Small intestine (tissue), 7 donors: ENCODE results near the gene MRPL51. TPM values are rescaled to one million over a fixed set of nuclear protein-coding genes. Genes with fewer than 3 reads are reported as not detected.
"Not testable (repeated sequence)": the region's sequence is repeated elsewhere in the genome, so short reads cannot be mapped to it uniquely, and the experiment has no call there.

ENCODE experiments used
- DNase-seq, 2 donors: peaks; one replicate each; pipeline versions ENCODE4 v3.0.0 to v3.0.0-alpha.2; 2013
- FAIRE-seq: peaks from 2 replicates; lab custom pipeline; 2012; peaks lifted over from hg19 to GRCh38; lab: Jason Lieb, UNC
- H3K27ac ChIP-seq, 3 donors: one replicate each; pipeline ENCODE4 v1.5.1; 2013; ENCODE audit warnings: low read length in 2 of 3, mild to moderate bottlenecking in 2 of 3, control low read depth in 1 of 3, inconsistent platforms in 1 of 3, low read depth in 1 of 3, moderate library complexity in 1 of 3
- H3K27me3 ChIP-seq, 3 donors: one replicate each; pipeline ENCODE4 v1.6.1; 2013; ENCODE audit warnings: low read length in 3 of 3, inconsistent platforms in 1 of 3; ENCODE audit not compliant: control insufficient read depth in 3 of 3, insufficient read depth in 3 of 3
- H3K36me3 ChIP-seq, 3 donors: one replicate each; pipeline ENCODE4 v1.6.1; 2013; ENCODE audit warnings: low read length in 3 of 3, inconsistent platforms in 1 of 3, low read depth in 1 of 3, mild to moderate bottlenecking in 1 of 3, moderate library complexity in 1 of 3; ENCODE audit not compliant: control insufficient read depth in 3 of 3, insufficient read depth in 2 of 3
- H3K4me1 ChIP-seq, 3 donors: one replicate each; pipeline ENCODE4 v1.6.1; 2013; ENCODE audit warnings: low read length in 2 of 3, inconsistent platforms in 1 of 3, low read depth in 1 of 3, mild to moderate bottlenecking in 1 of 3, moderate library complexity in 1 of 3; ENCODE audit not compliant: control insufficient read depth in 3 of 3, insufficient read depth in 2 of 3
- H3K4me3 ChIP-seq, 3 donors: one replicate each; pipeline ENCODE4 v1.5.1; 2013; ENCODE audit warnings: low read length in 3 of 3, control low read depth in 1 of 3, inconsistent platforms in 1 of 3, low read depth in 1 of 3, mild to moderate bottlenecking in 1 of 3, moderate library complexity in 1 of 3
- H3K9me3 ChIP-seq, 2 donors: one replicate each; pipeline ENCODE4 v1.6.1; 2013; ENCODE audit warnings: low read depth in 1 of 2, low read length in 1 of 2; ENCODE audit not compliant: control insufficient read depth in 2 of 2, insufficient read depth in 1 of 2
- WGBS, 3 donors: extraction: QIAGEN DNeasy Blood & Tissue Kit; methylation state at CpG; one replicate each; pipeline ENCODE4 v1.1.7; 2013; 5-methylcytosine and 5-hydroxymethylcytosine counted together
- polyA plus RNA-seq, 4 donors: library from polyadenylated mRNA; stranded (reverse) in 3 of 4; unstranded in 1 of 4; fragments of 200-250 nt in 3 of 4; fragments of 120-200 nt in 1 of 4; gene quantifications; one replicate each; pipeline versions ENCODE4 v1.2.1 to v1.2.3, GENCODE V29; 2013
- donor health status: healthy with polysubstance abuse.
- donor health status: control.
- donor health status: control.
- donor health status: Bipolar disorder and iron deficiency.
- donor health status: healthy.

Gene MRPL51
- polyA plus RNA-seq, 4 donors: 88.1 to 126 (median 94.8) TPM

GRCh38 chr12:6507102-6507998 is 14.3 kb upstream of the MRPL51 start:
- H3K36me3 ChIP-seq: peaks cover 0 to 54% (median 5%) of the 10 kb centered on the region in 3 donors
- H3K9me3 ChIP-seq: no peaks in the 10 kb centered on the region
- H3K4me3 ChIP-seq: no peak overlapping the region
- H3K27me3 ChIP-seq: no peaks in the 10 kb centered on the region
- no peak overlapping the region for H3K27ac ChIP-seq
- no peak for DNase-seq
- no peak for FAIRE-seq
- no peaks in the 10 kb centered on the region for H3K4me1 ChIP-seq
- 89 to 95% (median 91%) methylated on average over 12 of the region's 12 CpGs for WGBS, 3 donors

- H3K36me3 ChIP-seq: peaks cover 5 to 45% (median 6%) of the 10 kb centered on the region in 3 donors
- H3K9me3 ChIP-seq: no peaks in the 10 kb centered on the region
- no peak for DNase-seq
- no peaks in the 10 kb centered on the region for H3K27me3 ChIP-seq
- no peak for FAIRE-seq
- no peak overlapping the region for H3K27ac ChIP-seq
- peaks cover 0 to 5% (median 0%) of the 10 kb centered on the region in 3 donors for H3K4me1 ChIP-seq
- WGBS, 3 donors: 90 to 96% (median 95%) methylated on average over 2 of the region's 2 CpGs
- no peak overlapping the region for H3K4me3 ChIP-seq
Observed at GRCh38 chr12:6500466-6500865, 7.4 kb upstream of the MRPL51 start.

GRCh38 chr12:6497291-6497690 is 4.2 kb upstream of the MRPL51 start:
- not testable (repeated sequence) for H3K9me3 ChIP-seq, H3K27ac ChIP-seq, H3K4me3 ChIP-seq, FAIRE-seq, DNase-seq, H3K27me3 ChIP-seq
- peaks cover 5 to 29% (median 6%) of the 10 kb centered on the region in 3 donors for H3K36me3 ChIP-seq
- peaks cover 5 to 17% (median 5%) of the 10 kb centered on the region in 3 donors for H3K4me1 ChIP-seq
- WGBS, 3 donors: 72 to 90% (median 77%) methylated on average over 3 of the region's 3 CpGs

- Histone ChIP-seq H3K27me3 (no peaks in the 10 kb centered on the region), H3K9me3 (no peaks in the 10 kb centered on the region), H3K4me3 (peak overlapping the region in 1 of 3 donors; percentile 58), H3K36me3 (peaks cover 5 to 38% (median 6%) of the 10 kb centered on the region in 3 donors), H3K27ac (no peak overlapping the region), H3K4me1 (peaks cover 7 to 22% (median 7%) of the 10 kb centered on the region in 3 donors)
- no peak for DNase-seq
- 38 to 63% (median 52%) methylated on average over 1 of the region's 1 CpG for WGBS, 3 donors
- FAIRE-seq: no peak
Observed at GRCh38 chr12:6494968-6495367, 1.9 kb upstream of the MRPL51 start.

GRCh38 chr12:6494258-6494743 is 1.2 kb upstream of the MRPL51 start:
- peaks cover 5 to 31% (median 6%) of the 10 kb centered on the region in 3 donors for H3K36me3 ChIP-seq
- H3K27ac ChIP-seq: peak overlapping the region; percentile 8 to 72 (median 57)
- DNase-seq (peak in 1 of 2 donors; percentile 8), FAIRE-seq (no peak)
- peaks cover 7 to 22% (median 7%) of the 10 kb centered on the region in 3 donors for H3K4me1 ChIP-seq
- H3K4me3 ChIP-seq: peak overlapping the region; percentile 53 to 58 (median 55)
- 0 to 1% (median 1%) methylated on average over 14 of the region's 14 CpGs for WGBS, 3 donors
- H3K9me3 ChIP-seq: no peaks in the 10 kb centered on the region
- no peaks in the 10 kb centered on the region for H3K27me3 ChIP-seq

GRCh38 chr12:6493497-6494257 is 615 bp upstream of the MRPL51 start, which contains the start of gene NCAPD2:
TSS of gene NCAPD2 (plus strand) at chr12:6494102. CDS start at chr12:6495099, 997 bp downstream.
- H3K4me3 ChIP-seq: peak within 1 kb of the TSS; percentile 53 to 77 (median 59)
- FAIRE-seq (no peak), DNase-seq (peak; percentile 96 to 99)
- peaks cover 5 to 25% (median 6%) of the 10 kb centered on the region in 3 donors for H3K36me3 ChIP-seq
- H3K9me3 ChIP-seq: no peaks in the 10 kb centered on the region
- no peaks in the 10 kb centered on the region for H3K27me3 ChIP-seq
- H3K4me1 ChIP-seq: peaks cover 7 to 22% (median 7%) of the 10 kb centered on the region in 3 donors
- WGBS, 3 donors: 0 to 1% (median 0%) methylated on average over 49 of the region's 49 CpGs
- H3K27ac ChIP-seq: peak within 1 kb of the TSS; percentile 77 to 99 (median 95)

GRCh38 chr12:6490673-6491072 is 2.4 kb downstream of the MRPL51 start:
- WGBS, 3 donors: 95 to 100% (median 98%) methylated on average over 1 of the region's 1 CpG
- DNase-seq, FAIRE-seq: not testable (repeated sequence)

GRCh38 chr12:6489449-6489848 is 3.6 kb downstream of the MRPL51 start:
- DNase-seq (no peak), FAIRE-seq (no peak)
- Histone ChIP-seq H3K36me3 (peaks cover 0 to 9% (median 0%) of the 10 kb centered on the region in 3 donors), H3K9me3 (no peaks in the 10 kb centered on the region), H3K27me3 (no peaks in the 10 kb centered on the region), H3K27ac (no peak overlapping the region), H3K4me1 (peaks cover 3 to 10% (median 4%) of the 10 kb centered on the region in 3 donors), H3K4me3 (no peak overlapping the region)
- WGBS, 3 donors: 64 to 68% (median 67%) methylated on average over 4 of the region's 4 CpGs

More at GRCh38 chr12:6490673-6491072, 2.4 kb downstream of the MRPL51 start:
- not testable (repeated sequence) for H3K9me3 ChIP-seq, H3K36me3 ChIP-seq, H3K27ac ChIP-seq, H3K4me3 ChIP-seq, H3K27me3 ChIP-seq
- H3K4me1 ChIP-seq: peaks cover 7 to 19% (median 7%) of the 10 kb centered on the region in 3 donors
